K562 (cell line): ENCODE data around the gene MAP2. TPM values are rescaled to one million over a fixed set of nuclear protein-coding genes. Genes with fewer than 3 reads are reported as not detected.

Experiments used
- ATAC-seq: fragments of 200-7000 bp; cut with Tn5 transposase; 3 replicates; pipeline ENCODE4 v1.9.1; 2020; ENCODE audit warnings: moderate library complexity
- BruUV-seq: library from RNA; stranded (reverse); fragments of 400-500 nt; replicated peaks from 2 replicates; lab custom pipeline; 2021; lab: Mats Ljungman, UMichigan
- CTCF ChIA-PET: fragments of 300-600 bp; formaldehyde crosslinking; extraction: SDS; loops from one replicate; lab custom pipeline; 2021; ENCODE audit warnings: low intra/inter-chr PET ratio; lab: Yijun Ruan, JAX
- POLR2A ChIA-PET: fragments of 300-600, 350-650 bp; sonication (Branson Sonifier 250); formaldehyde crosslinking; extraction: SDS; loops from one replicate; lab custom pipeline; 2021; ENCODE audit warnings: antibody characterized with exemption, inconsistent platforms; lab: Yijun Ruan, JAX
- DNase-seq, 4 experiments: peaks; one replicate each; pipeline versions ENCODE4 v3.0.0 to v3.0.0-alpha.2; 2011 to 2018; ENCODE audit warnings: low spot score in 3 of 4, mixed read lengths in 3 of 4; ENCODE audit errors: extremely low read depth in 1 of 4
- FAIRE-seq: peaks from 2 replicates; lab custom pipeline; 2011; peaks lifted over from hg19 to GRCh38; lab: Jason Lieb, UNC
- H2AFZ ChIP-seq: 2 replicates; pipeline ENCODE4 v1.6.0; 2011; ENCODE audit warnings: low read depth, low read length, control low read depth, inconsistent platforms
- H3K27ac ChIP-seq: fragments of 200-600 bp; 3 replicates; pipeline ENCODE4 v1.8.0; 2011; ENCODE audit warnings: low read depth, mild to moderate bottlenecking, control low read depth, inconsistent platforms, low read length, moderate library complexity, mixed read lengths; ENCODE audit errors: extremely low read depth
- H3K27me3 ChIP-seq, 2 experiments: fragments of 300-600 bp in 1 of 2; 2 replicates in 1 of 2; 3 replicates in 1 of 2; pipeline versions ENCODE4 v1.6.0 to v1.8.0; 2011; ENCODE audit warnings: inconsistent platforms in 2 of 2, low read length in 2 of 2, mild to moderate bottlenecking in 1 of 2, mixed read lengths in 1 of 2, moderate library complexity in 1 of 2; ENCODE audit not compliant: control insufficient read depth in 2 of 2, insufficient read depth in 2 of 2
- H3K36me3 ChIP-seq: fragments of 300-600 bp; 3 replicates; pipeline ENCODE4 v1.8.0; 2011; ENCODE audit warnings: mild to moderate bottlenecking, low read length, inconsistent platforms; ENCODE audit not compliant: control insufficient read depth, insufficient read depth
- H3K4me1 ChIP-seq, 2 experiments: fragments of 200-600 bp in 1 of 2; replicated peaks in 1 of 2; 2 replicates in 1 of 2; 3 replicates in 1 of 2; pipeline versions ENCODE4 v1.5.1 to v1.8.0; 2011; ENCODE audit warnings: inconsistent platforms in 2 of 2, low read length in 2 of 2, mild to moderate bottlenecking in 1 of 2, mixed read lengths in 1 of 2, moderate library complexity in 1 of 2; ENCODE audit not compliant: control insufficient read depth in 2 of 2, insufficient read depth in 2 of 2
- H3K4me2 ChIP-seq: 2 replicates; pipeline ENCODE4 v1.6.1; 2011; ENCODE audit warnings: low read length, control low read depth, inconsistent platforms, mixed read lengths; ENCODE audit not compliant: insufficient read depth
- H3K4me3 ChIP-seq: fragments of 200-600 bp; sonication (generic), shearing (Covaris generic); 2 replicates; pipeline ENCODE4 v1.5.1; 2016; ENCODE audit warnings: control low read depth, inconsistent platforms
- H3K79me2 ChIP-seq: fragments of 200-600 bp; 3 replicates; pipeline ENCODE4 v1.8.0; 2011; ENCODE audit warnings: low read length, inconsistent platforms; ENCODE audit not compliant: control insufficient read depth, insufficient read depth
- H3K9ac ChIP-seq, 2 experiments: 2 replicates each; pipeline versions ENCODE4 v1.6.0 to v1.6.1; 2011; ENCODE audit warnings: low read depth in 2 of 2, low read length in 2 of 2, control low read depth in 1 of 2, inconsistent platforms in 1 of 2, mild to moderate bottlenecking in 1 of 2, mixed read lengths in 1 of 2; ENCODE audit not compliant: insufficient read depth in 1 of 2
- H3K9me1 ChIP-seq: one replicate; pipeline ENCODE4 v1.6.0; 2011; ENCODE audit warnings: inconsistent platforms, mild to moderate bottlenecking, low read length, moderate library complexity; ENCODE audit not compliant: control insufficient read depth, insufficient read depth
- H3K9me3 ChIP-seq: replicated peaks from 2 replicates; pipeline ENCODE4 v1.5.1; 2011; ENCODE audit warnings: low read depth, low read length, inconsistent platforms; ENCODE audit not compliant: control insufficient read depth, insufficient read depth
- H4K20me1 ChIP-seq: replicated peaks from 2 replicates; pipeline ENCODE4 v1.6.1; 2011; ENCODE audit warnings: low read length, inconsistent platforms, mixed read lengths; ENCODE audit not compliant: control insufficient read depth, insufficient read depth
- ADNP ChIP-seq: fragments of 200-800 bp; sonication (Bioruptor generic); IDR thresholded peaks from 2 replicates; pipeline ENCODE4 v1.6.1; 2016; ENCODE audit warnings: missing genetic modification characterization, missing compliant biosample characterization
- CEBPB ChIP-seq: fragments of 450-650 bp; IDR thresholded peaks from 2 replicates; pipeline ENCODE4 v1.6.1; 2016; ENCODE audit warnings: missing genetic modification characterization, missing compliant biosample characterization
- CGGBP1 ChIP-seq: fragments of 250-450 bp; sonication (Bioruptor Pico); IDR thresholded peaks from 2 replicates; pipeline ENCODE4 v1.9.0; 2021; ENCODE audit warnings: mild to moderate bottlenecking
- CSDE1 ChIP-seq, 2 experiments: fragments of 450-650 bp; IDR thresholded peaks; 2 replicates each; pipeline ENCODE4 v1.6.1; 2016; ENCODE audit warnings: mild to moderate bottlenecking in 1 of 2
- E2F3 ChIP-seq: fragments of 250-450 bp; sonication (Bioruptor Pico); IDR thresholded peaks from 2 replicates; pipeline ENCODE4 v1.4.0; 2020; ENCODE audit warnings: mild to moderate bottlenecking
- ELF2 ChIP-seq: fragments of 250-450 bp; sonication (Bioruptor Pico); IDR thresholded peaks from 2 replicates; pipeline ENCODE4 v1.5.0; 2021; ENCODE audit warnings: mild to moderate bottlenecking
- GABPB2 ChIP-seq: fragments of 250-450 bp; sonication (Bioruptor Pico); conservative IDR thresholded peaks from 2 replicates; pipeline ENCODE4 v1.5.1; 2021; ENCODE audit warnings: mild to moderate bottlenecking
- GTF3C2 ChIP-seq: IDR thresholded peaks from 3 replicates; pipeline ENCODE4 v1.6.1; 2011; ENCODE audit warnings: borderline replicate concordance, mild to moderate bottlenecking, moderate library complexity; ENCODE audit not compliant: insufficient read length; ENCODE audit errors: extremely low read depth
- IRF1 ChIP-seq: sonication (generic); formaldehyde crosslinking; IDR thresholded peaks from 2 replicates; pipeline ENCODE4 v1.8.0; 2022; ENCODE audit warnings: missing genetic modification reagents, mild to moderate bottlenecking, borderline replicate concordance
- MXD1 ChIP-seq: fragments of 250-450 bp; sonication (Bioruptor Pico); IDR thresholded peaks from 2 replicates; pipeline ENCODE4 v1.8.0; 2021; ENCODE audit warnings: borderline replicate concordance, mild to moderate bottlenecking, moderate library complexity; ENCODE audit not compliant: poor library complexity, severe bottlenecking
- MXI1 ChIP-seq: IDR thresholded peaks from 2 replicates; pipeline ENCODE4 v1.6.1; 2011; ENCODE audit warnings: low read depth, mild to moderate bottlenecking, improper control_type of control experiment, low read length
- PHF20 ChIP-seq: fragments of 450-650 bp; IDR thresholded peaks from 2 replicates; pipeline ENCODE4 v1.6.1; 2018; ENCODE audit not compliant: partially characterized antibody
- PRPF4 ChIP-seq: fragments of 200-400 bp; formaldehyde crosslinking; IDR thresholded peaks from one replicate; pipeline ENCODE4 v1.6.1; 2017; ENCODE audit warnings: low read length, low read depth, mild to moderate bottlenecking; ENCODE audit not compliant: insufficient read depth, poor library complexity, severe bottlenecking
- SMARCA5 ChIP-seq: fragments of 450-650 bp; IDR thresholded peaks from 2 replicates; pipeline ENCODE4 v1.6.1; 2016
- SRSF1 ChIP-seq: fragments of 200-400 bp; formaldehyde crosslinking; IDR thresholded peaks from 2 replicates; pipeline ENCODE4 v1.6.1; 2017; ENCODE audit warnings: mild to moderate bottlenecking, low read depth, low read length, moderate library complexity
- SRSF3 ChIP-seq: fragments of 200-400 bp; formaldehyde crosslinking; IDR thresholded peaks from 2 replicates; pipeline ENCODE4 v1.6.1; 2016; ENCODE audit warnings: mild to moderate bottlenecking, low read length, moderate library complexity; ENCODE audit not compliant: insufficient read depth
- VEZF1 ChIP-seq: fragments of 200-800 bp; sonication (Bioruptor generic); IDR thresholded peaks from 2 replicates; pipeline ENCODE4 v1.6.1; 2017; ENCODE audit warnings: missing genetic modification characterization, missing compliant biosample characterization
- ZNF76 ChIP-seq: fragments of 250-450 bp; sonication (Bioruptor Pico); IDR thresholded peaks from 2 replicates; pipeline ENCODE4 v1.4.0; 2020; ENCODE audit warnings: mild to moderate bottlenecking, moderate library complexity, borderline replicate concordance
- in situ Hi-C: fragments of 300-500 bp; cut with MboI; formaldehyde crosslinking; loops from 4 replicates; pipeline ENCODE4 v1.15.0; 2018; ENCODE audit warnings: inconsistent platforms, mixed read lengths
- intact Hi-C: fragments of 100-400 bp; cut with micrococcal nuclease; formaldehyde crosslinking; loops from 2 replicates; pipeline ENCODE4 v1.14.2; 2022
- polyA plus RNA-seq, 8 experiments: library from polyadenylated mRNA; depleted of rRNA in 4 of 8; stranded (reverse) in 5 of 8; unstranded in 3 of 8; fragments of >200 nt; fragmentation: Nextera tagmentation in 2 of 8; fragmentation: Illumina TruSeq in 1 of 8; extraction: Ambion mirVana in 2 of 8; extraction: Trizol in 1 of 8; gene quantifications; 2 replicates each; pipeline versions ENCODE4 v1.2.1 to v1.2.3, GENCODE V29; 2011 to 2014; ENCODE audit warnings: inconsistent platforms in 1 of 8, missing spikeins in 1 of 8
- total RNA-seq, 7 experiments: library from RNA; depleted of rRNA in 6 of 7; stranded (reverse); fragments of >200 nt in 6 of 7; fragmentation: Illumina TruSeq in 2 of 7; extraction: Trizol in 2 of 7; gene quantifications; 2 replicates each; pipeline versions ENCODE4 v1.2.1 to v1.2.3, GENCODE V29; 2011 to 2021; ENCODE audit warnings: low replicate concordance in 1 of 7

The MAP2 gene
- total and polyA plus RNA-seq, 9 of the 15 experiments (the other 6 are each of a cell fraction or from before 2014, with no cell fraction given): 0.13 TPM; not detected in 8

GRCh38 chr2:209426432-209426831, 2.6 kb downstream of the MAP2 start:
- Histone ChIP-seq H3K9ac (no peak overlapping the region), H3K4me2 (no peak overlapping the region), H2AFZ (no peak overlapping the region), H3K9me1 (no peaks in the 10 kb centered on the region), H3K4me1 (peaks cover 0 to 11% of the 10 kb centered on the region in 2 experiments; a peak in 2 of 5 replicates), H3K9me3 (no peaks in the 10 kb centered on the region), H3K79me2 (no peaks in the 10 kb centered on the region), H3K27me3 (no peaks in the 10 kb centered on the region), H4K20me1 (no peaks in the 10 kb centered on the region), H3K36me3 (no peaks in the 10 kb centered on the region), H3K4me3 (no peak overlapping the region), H3K27ac (no peak overlapping the region)
- intact Hi-C loops (loop anchor here (10.0 kb wide), 3 partner anchors 538 to 1022 kb away; partner anchors contain the start of gene PTH2R), in situ Hi-C loops (no loop called here)
- FAIRE-seq (no peak), DNase-seq (no peak), ATAC-seq (no peak)
- ChIA-PET POLR2A (no interaction called here), CTCF (interaction anchor here (0.6 kb wide), 1 partner anchor 75 kb away, joined by 3 read pairs; no protein-coding TSS in a partner anchor)
- TF ChIP-seq IRF1 (CRISPR knock-in tag): no peak
- no peak for TF ChIP-seq CGGBP1
- no peak for TF ChIP-seq GABPB2 (CRISPR knock-in tag)
- TF ChIP-seq ADNP (tag): no peak
- TF ChIP-seq SMARCA5: no peak
- TF ChIP-seq PRPF4: no peak
- TF ChIP-seq SRSF1: no peak
- no peak for TF ChIP-seq E2F3
- no peak for TF ChIP-seq CSDE1 (IDR thresholded peaks at IDR 0.05)
- TF ChIP-seq GTF3C2: no peak
- no peak for TF ChIP-seq MXD1 (CRISPR knock-in tag)
- no peak for TF ChIP-seq VEZF1 (CRISPR knock-in tag)
- no peak for TF ChIP-seq MXI1
- TF ChIP-seq CEBPB (tag): no peak
- no peak for TF ChIP-seq ELF2 (CRISPR knock-in tag)
- TF ChIP-seq ZNF76 (CRISPR knock-in tag): no peak
- TF ChIP-seq SRSF3: no peak
- no peak for TF ChIP-seq PHF20
- BruUV-seq: no TSS peak
